HCT116 (cell line): Measurements from ENCODE around the gene RFX2.

Source experiments
- EZH2 ChIP-seq: fragments of 200-600 bp; sonication (generic); IDR thresholded peaks from 2 replicates; pipeline ENCODE4 v1.6.1; 2017; ENCODE audit warnings: antibody characterized with exemption, mixed run types
- JUND ChIP-seq: IDR thresholded peaks from 2 replicates; pipeline ENCODE4 v1.6.1; 2012
- POLR2A ChIP-seq: IDR thresholded peaks from 2 replicates; pipeline ENCODE4 v1.7.0; 2011; ENCODE audit warnings: borderline replicate concordance; ENCODE audit not compliant: insufficient read depth, insufficient read length; ENCODE audit errors: extremely low read depth
- RAD21 ChIP-seq: IDR thresholded peaks from 2 replicates; pipeline ENCODE4 v1.6.1; 2012; ENCODE audit warnings: low read depth, mild to moderate bottlenecking
- SP1 ChIP-seq: IDR thresholded peaks from 2 replicates; pipeline ENCODE4 v1.6.1; 2012; ENCODE audit warnings: low read depth
- ZFX ChIP-seq: fragments of 450-650 bp; IDR thresholded peaks from 2 replicates; pipeline ENCODE4 v1.6.1; 2017
- TF ChIP-seq, protein P1 (sequence below): IDR thresholded peaks from 2 replicates; pipeline ENCODE4 v1.6.1; 2012; ENCODE audit warnings: low read depth
- TF ChIP-seq, protein P2 (sequence below), 3 experiments: fragments of 200-600 bp in 1 of 3; sonication (generic) in 1 of 3; IDR thresholded peaks in 2 of 3; conservative IDR thresholded peaks in 1 of 3; 2 replicates each; pipeline ENCODE4 v1.5.1; 2012 to 2017; ENCODE audit warnings: low read depth in 2 of 3, low read length in 2 of 3, antibody characterized with exemption in 1 of 3, borderline replicate concordance in 1 of 3, control low read depth in 1 of 3, mild to moderate bottlenecking in 1 of 3, mixed read lengths in 1 of 3, mixed run types in 1 of 3, moderate library complexity in 1 of 3; ENCODE audit not compliant: insufficient read depth in 1 of 3
- TF ChIP-seq, protein P3 (sequence below): IDR thresholded peaks from 2 replicates; pipeline ENCODE4 v1.6.1; 2012

DNA sequence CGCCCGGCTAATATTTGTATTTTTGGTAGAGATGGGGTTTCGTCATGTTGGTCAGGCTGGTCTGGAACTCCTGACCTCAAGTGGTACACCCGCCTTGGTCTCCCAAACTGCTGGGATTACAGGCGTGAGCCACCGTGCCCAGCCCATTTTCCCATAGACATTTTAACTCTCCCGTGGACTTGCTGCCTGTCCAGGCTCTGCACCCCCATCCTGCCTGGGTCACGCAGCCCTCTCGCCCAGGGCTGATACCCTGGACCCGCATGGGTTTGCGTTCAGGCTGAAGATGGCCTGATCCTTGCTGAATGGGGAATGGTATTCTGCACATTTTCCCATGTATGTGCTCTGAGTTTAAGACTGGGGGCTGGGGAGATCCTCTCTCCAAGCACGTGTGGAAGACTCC is 86.4 kb downstream of the RFX2 start:
- TF ChIP-seq POLR2A (no peak), JUND (no peak), ZFX (no peak), EZH2 (no peak), RAD21 (no peak), SP1 (no peak)
- TF ChIP-seq, protein P1, sequence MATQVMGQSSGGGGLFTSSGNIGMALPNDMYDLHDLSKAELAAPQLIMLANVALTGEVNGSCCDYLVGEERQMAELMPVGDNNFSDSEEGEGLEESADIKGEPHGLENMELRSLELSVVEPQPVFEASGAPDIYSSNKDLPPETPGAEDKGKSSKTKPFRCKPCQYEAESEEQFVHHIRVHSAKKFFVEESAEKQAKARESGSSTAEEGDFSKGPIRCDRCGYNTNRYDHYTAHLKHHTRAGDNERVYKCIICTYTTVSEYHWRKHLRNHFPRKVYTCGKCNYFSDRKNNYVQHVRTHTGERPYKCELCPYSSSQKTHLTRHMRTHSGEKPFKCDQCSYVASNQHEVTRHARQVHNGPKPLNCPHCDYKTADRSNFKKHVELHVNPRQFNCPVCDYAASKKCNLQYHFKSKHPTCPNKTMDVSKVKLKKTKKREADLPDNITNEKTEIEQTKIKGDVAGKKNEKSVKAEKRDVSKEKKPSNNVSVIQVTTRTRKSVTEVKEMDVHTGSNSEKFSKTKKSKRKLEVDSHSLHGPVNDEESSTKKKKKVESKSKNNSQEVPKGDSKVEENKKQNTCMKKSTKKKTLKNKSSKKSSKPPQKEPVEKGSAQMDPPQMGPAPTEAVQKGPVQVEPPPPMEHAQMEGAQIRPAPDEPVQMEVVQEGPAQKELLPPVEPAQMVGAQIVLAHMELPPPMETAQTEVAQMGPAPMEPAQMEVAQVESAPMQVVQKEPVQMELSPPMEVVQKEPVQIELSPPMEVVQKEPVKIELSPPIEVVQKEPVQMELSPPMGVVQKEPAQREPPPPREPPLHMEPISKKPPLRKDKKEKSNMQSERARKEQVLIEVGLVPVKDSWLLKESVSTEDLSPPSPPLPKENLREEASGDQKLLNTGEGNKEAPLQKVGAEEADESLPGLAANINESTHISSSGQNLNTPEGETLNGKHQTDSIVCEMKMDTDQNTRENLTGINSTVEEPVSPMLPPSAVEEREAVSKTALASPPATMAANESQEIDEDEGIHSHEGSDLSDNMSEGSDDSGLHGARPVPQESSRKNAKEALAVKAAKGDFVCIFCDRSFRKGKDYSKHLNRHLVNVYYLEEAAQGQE = no peak
- TF ChIP-seq, protein P2, sequence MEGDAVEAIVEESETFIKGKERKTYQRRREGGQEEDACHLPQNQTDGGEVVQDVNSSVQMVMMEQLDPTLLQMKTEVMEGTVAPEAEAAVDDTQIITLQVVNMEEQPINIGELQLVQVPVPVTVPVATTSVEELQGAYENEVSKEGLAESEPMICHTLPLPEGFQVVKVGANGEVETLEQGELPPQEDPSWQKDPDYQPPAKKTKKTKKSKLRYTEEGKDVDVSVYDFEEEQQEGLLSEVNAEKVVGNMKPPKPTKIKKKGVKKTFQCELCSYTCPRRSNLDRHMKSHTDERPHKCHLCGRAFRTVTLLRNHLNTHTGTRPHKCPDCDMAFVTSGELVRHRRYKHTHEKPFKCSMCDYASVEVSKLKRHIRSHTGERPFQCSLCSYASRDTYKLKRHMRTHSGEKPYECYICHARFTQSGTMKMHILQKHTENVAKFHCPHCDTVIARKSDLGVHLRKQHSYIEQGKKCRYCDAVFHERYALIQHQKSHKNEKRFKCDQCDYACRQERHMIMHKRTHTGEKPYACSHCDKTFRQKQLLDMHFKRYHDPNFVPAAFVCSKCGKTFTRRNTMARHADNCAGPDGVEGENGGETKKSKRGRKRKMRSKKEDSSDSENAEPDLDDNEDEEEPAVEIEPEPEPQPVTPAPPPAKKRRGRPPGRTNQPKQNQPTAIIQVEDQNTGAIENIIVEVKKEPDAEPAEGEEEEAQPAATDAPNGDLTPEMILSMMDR (IDR thresholded peaks at IDR 0.05 in 2 of 3, conservative IDR thresholded peaks at IDR 0.05 in 1 of 3; ENCODE audit: borderline replicate concordance in 1 of 3, insufficient read depth in 1 of 3, low read depth in 2 of 3, low read length in 2 of 3) = no peak
- TF ChIP-seq, protein P3, sequence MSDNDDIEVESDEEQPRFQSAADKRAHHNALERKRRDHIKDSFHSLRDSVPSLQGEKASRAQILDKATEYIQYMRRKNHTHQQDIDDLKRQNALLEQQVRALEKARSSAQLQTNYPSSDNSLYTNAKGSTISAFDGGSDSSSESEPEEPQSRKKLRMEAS = no peak
